Right cardiac atrium (tissue), 5 donors: Measurements from ENCODE around the gene SLC44A5. TPM values are rescaled to one million over a fixed set of nuclear protein-coding genes. Genes with fewer than 3 reads are reported as not detected.

Experiments
- ATAC-seq, 2 donors: fragments of 200-7000 bp; cut with Tn5 transposase; one replicate each; pipeline versions ENCODE4 v1.8.0 to v1.9.1; 2020; ENCODE audit warnings: moderate library complexity in 2 of 2, mild to moderate bottlenecking in 1 of 2
- DNase-seq, 3 donors: peaks; one replicate each; pipeline ENCODE4 v3.0.0-alpha.2; 2020
- H3K27ac ChIP-seq: one replicate; pipeline ENCODE4 v1.5.1; 2013; ENCODE audit warnings: mild to moderate bottlenecking, low read length, control low read depth, moderate library complexity
- H3K27me3 ChIP-seq: one replicate; pipeline ENCODE4 v1.6.1; 2013; ENCODE audit not compliant: control insufficient read depth, insufficient read depth
- H3K4me1 ChIP-seq: one replicate; pipeline ENCODE4 v1.6.1; 2013; ENCODE audit warnings: low read length; ENCODE audit not compliant: control insufficient read depth, insufficient read depth
- H3K4me3 ChIP-seq: one replicate; pipeline ENCODE4 v1.5.1; 2013; ENCODE audit warnings: low read length, control low read depth
- H3K9me3 ChIP-seq: one replicate; pipeline ENCODE4 v1.6.1; 2013; ENCODE audit warnings: low read length; ENCODE audit not compliant: control insufficient read depth
- WGBS: extraction: QIAGEN DNeasy Blood & Tissue Kit; methylation state at CpG from one replicate; pipeline ENCODE4 v1.1.7; 2013; 5-methylcytosine and 5-hydroxymethylcytosine counted together
- intact Hi-C, 4 donors: fragments of 100-400 bp; cut with DNase I; formaldehyde crosslinking; loops; one replicate each; pipeline versions ENCODE4 v1.11.0 to v1.14.0; 2022 to 2023
- polyA plus RNA-seq: library from polyadenylated mRNA; stranded (reverse); fragments of 200-250 nt; gene quantifications from one replicate; pipeline ENCODE4 v1.2.3, GENCODE V29; 2013
- total RNA-seq, 4 donors: library from RNA; stranded (reverse); fragmentation: NEBNext Ultra II Directional; extraction: Animal tissue kit (Norgen Biotek cat#: 25700); gene quantifications; one replicate each; pipeline ENCODE4 v1.2.1, GENCODE V29; 2021
- donor health status: healthy with polysubstance abuse.
- donor health status: DM: no; HTN: yes; CAD: no.
- donor health status: DM: no; HTN: no; CAD: no.
- donor health status: DM: no; HTN: yes; CAD: no; lungs with severe emphysema.
- donor health status: DM: yes; HTN: yes; CAD: no.

Gene SLC44A5
- total and polyA plus RNA-seq, 5 donors: 0.48 to 4.1 (median 1.2) TPM

DNA sequence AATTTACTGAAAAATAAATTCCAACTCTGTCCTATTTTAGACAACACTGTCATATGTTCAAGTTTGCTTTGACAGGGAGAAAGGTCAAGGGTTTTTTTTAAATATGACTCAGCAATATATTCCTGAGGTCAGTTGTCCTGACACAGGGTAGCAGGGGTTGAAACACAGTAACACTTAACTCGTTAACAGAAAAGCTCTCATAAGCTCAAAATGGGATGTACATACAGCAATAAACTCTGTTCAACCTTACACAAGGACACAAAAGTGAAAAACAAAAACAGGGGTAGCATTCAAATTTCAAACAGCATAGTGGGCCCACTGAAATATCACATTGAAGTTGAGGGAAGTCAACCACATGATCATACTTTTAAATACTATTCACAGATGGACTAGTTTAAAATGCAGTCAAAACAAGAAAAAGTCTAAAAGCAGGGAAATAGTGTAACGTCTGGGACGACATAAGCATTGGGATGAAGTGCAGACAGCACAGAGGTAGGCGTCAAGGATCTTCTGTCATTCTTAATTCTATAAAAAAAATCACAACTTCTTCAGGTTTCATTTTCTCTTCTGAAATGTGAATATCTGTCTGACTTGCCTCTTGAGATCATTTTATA is 89.9 kb downstream of the SLC44A5 start:
- 64% methylated on average over 4 of the region's 4 CpGs for WGBS
- Histone ChIP-seq H3K4me1 (no peaks in the 10 kb centered on the region), H3K9me3 (no peaks in the 10 kb centered on the region), H3K27ac (no peak overlapping the region), H3K4me3 (no peak overlapping the region), H3K27me3 (no peaks in the 10 kb centered on the region)
- intact Hi-C loops: no loop called here
- ATAC-seq: no peak
- no peak for DNase-seq

DNA sequence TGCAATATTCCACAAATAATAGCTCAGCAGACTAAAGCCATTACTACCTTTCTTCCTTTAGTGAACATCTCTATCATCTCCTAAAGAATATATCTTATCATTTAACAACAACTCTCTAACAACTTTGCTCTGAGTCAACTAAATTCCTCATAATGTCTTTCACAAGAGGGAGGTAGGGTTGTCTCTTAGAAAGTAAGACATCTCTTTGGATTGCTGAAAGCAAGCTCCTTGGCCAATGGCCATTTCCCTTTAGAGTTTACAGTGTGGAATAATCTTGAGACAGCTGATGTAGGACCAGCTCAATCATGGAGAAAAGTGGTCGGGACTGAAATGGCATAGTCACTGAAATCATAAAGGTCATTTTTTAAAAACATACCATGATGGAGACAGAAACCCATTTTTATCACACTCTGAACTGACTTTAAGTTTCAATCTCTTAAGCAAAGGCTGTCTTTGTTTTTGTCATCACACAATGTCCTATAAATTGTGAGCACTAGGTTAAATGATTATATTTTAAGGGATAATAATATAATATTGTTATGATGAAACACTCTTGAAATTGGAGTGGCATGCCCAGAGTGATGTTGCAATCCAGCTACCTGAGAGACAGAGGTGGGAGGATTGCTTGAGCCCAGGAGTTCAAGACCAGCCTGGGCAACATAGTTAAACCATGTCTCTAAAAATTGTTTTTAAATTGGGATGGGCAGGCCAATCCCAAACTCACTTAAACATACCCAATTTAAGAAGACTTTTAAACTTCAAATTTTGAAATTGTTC is 91.1 kb downstream of the SLC44A5 start:
- ATAC-seq (no peak), DNase-seq (no peak)
- no peaks in the 10 kb centered on the region for H3K27me3 ChIP-seq
- no peak overlapping the region for H3K4me3 ChIP-seq
- intact Hi-C loops: no loop called here
- 59% methylated on average over 1 of the region's 1 CpG for WGBS
- H3K4me1 ChIP-seq: no peaks in the 10 kb centered on the region
- H3K9me3 ChIP-seq: no peaks in the 10 kb centered on the region
- H3K27ac ChIP-seq: no peak overlapping the region

- DNase-seq (no peak), ATAC-seq (no peak)
- no peaks in the 10 kb centered on the region for H3K9me3 ChIP-seq
- H3K27ac ChIP-seq: no peak overlapping the region
- H3K4me1 ChIP-seq: no peaks in the 10 kb centered on the region
- intact Hi-C loops: no loop called here
- WGBS: 57% methylated on average over 2 of the region's 2 CpGs
- no peak overlapping the region for H3K4me3 ChIP-seq
- no peaks in the 10 kb centered on the region for H3K27me3 ChIP-seq
Measured at GRCh38 chr1:75518686-75519085, 92.2 kb downstream of the SLC44A5 start.

DNA sequence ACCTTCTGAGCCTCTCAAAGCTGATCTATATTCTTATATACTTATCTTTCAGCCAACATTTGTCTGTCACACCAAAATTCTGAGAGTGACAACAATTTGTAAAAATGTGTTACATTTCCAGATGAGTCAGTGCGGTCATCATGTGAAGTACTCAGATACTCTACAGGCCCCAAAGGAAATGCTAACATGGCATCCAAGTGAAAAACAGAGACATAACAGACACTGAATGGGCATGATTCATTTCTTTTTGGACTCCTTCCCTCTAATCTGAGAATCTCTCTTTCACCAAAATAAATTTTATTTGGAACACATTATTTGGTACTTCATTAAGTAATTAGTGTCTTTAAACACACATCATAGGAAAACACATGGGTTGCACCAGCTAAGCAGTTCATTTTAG is 96.6 kb downstream of the SLC44A5 start:
- H3K4me1 ChIP-seq: no peaks in the 10 kb centered on the region
- 64% methylated on average over 1 of the region's 1 CpG for WGBS
- intact Hi-C loops: no loop called here
- no peaks in the 10 kb centered on the region for H3K9me3 ChIP-seq
- ATAC-seq: no peak
- DNase-seq: no peak
- H3K27ac ChIP-seq: no peak overlapping the region
- H3K4me3 ChIP-seq: no peak overlapping the region
- H3K27me3 ChIP-seq: no peaks in the 10 kb centered on the region

DNA sequence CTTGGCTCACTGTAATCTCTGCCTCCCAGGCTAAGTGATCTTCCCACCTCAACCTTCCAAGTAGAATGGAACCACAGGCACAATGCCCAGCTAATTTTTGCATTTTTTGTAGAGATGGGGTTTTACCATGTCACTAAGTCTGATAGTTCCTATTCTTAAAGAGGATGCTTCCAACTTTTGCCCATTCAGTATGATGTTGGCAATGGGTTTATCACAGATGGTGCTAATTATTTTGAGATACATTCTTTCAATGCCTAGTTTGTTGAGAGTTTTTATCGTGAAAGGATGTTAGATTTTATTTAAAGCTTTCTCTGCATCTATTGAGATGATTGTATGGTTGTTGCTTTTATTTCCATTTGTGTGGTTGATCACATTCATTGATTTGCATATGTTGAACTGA is 103.9 kb downstream of the SLC44A5 start:
- Histone ChIP-seq H3K27ac (no peak overlapping the region), H3K27me3 (no peaks in the 10 kb centered on the region), H3K4me3 (no peak overlapping the region), H3K9me3 (no peaks in the 10 kb centered on the region), H3K4me1 (no peaks in the 10 kb centered on the region)
- 71% methylated on average over 1 of the region's 1 CpG for WGBS
- no peak for DNase-seq
- intact Hi-C loops: no loop called here
- no peak for ATAC-seq

- Histone ChIP-seq H3K9me3 (no peaks in the 10 kb centered on the region), H3K27ac (no peak overlapping the region), H3K27me3 (no peaks in the 10 kb centered on the region), H3K4me3 (no peak overlapping the region), H3K4me1 (no peaks in the 10 kb centered on the region)
- intact Hi-C loops: no loop called here
- ATAC-seq: no peak
- 64% methylated on average over 7 of the region's 7 CpGs for WGBS
- no peak for DNase-seq
Measured at GRCh38 chr1:75503221-75503974, 107.5 kb downstream of the SLC44A5 start.

GRCh38 chr1:75502776-75503175 is 108.1 kb downstream of the SLC44A5 start:
- Histone ChIP-seq H3K27ac (no peak overlapping the region), H3K9me3 (no peaks in the 10 kb centered on the region), H3K4me3 (no peak overlapping the region), H3K27me3 (no peaks in the 10 kb centered on the region), H3K4me1 (no peaks in the 10 kb centered on the region)
- WGBS: 66% methylated on average over 5 of the region's 5 CpGs
- no peak for ATAC-seq
- intact Hi-C loops: no loop called here
- DNase-seq: no peak

DNA sequence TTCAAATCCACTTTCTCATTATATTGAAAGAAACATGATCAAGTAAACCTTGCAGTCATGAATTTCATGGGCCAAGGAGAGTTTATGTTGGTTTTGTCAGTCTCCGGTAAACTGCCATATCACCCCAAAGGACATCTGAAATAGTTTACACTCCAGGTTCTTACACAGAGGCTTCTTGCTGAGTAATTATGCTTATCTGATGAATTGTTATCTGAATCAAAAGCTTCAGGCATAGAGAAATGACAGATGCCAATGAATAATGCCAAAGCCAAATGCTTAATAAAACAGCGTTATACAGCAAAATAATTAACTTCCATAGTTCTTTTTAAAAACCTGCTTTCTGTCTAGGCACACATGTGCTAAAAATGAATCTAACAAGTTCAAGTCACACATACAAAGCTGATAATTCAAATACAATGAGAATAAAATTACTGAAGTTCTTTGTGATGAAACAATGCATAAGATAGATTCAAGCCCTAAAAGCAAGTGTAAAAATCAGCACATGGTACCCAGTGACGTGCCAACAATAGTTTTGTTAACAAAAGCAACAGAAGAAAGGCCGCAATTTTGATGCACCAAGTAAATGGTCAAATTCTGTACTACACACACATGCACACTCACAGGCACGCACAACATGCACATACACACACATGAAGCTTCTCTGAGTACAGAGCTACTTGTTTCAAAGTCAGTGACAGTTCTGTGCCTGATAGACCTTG is 109.2 kb downstream of the SLC44A5 start:
- Histone ChIP-seq H3K27me3 (no peaks in the 10 kb centered on the region), H3K9me3 (no peaks in the 10 kb centered on the region), H3K27ac (no peak overlapping the region), H3K4me1 (no peaks in the 10 kb centered on the region), H3K4me3 (no peak overlapping the region)
- WGBS: 76% methylated on average over 5 of the region's 5 CpGs
- intact Hi-C loops: no loop called here
- no peak for DNase-seq
- no peak for ATAC-seq

DNA sequence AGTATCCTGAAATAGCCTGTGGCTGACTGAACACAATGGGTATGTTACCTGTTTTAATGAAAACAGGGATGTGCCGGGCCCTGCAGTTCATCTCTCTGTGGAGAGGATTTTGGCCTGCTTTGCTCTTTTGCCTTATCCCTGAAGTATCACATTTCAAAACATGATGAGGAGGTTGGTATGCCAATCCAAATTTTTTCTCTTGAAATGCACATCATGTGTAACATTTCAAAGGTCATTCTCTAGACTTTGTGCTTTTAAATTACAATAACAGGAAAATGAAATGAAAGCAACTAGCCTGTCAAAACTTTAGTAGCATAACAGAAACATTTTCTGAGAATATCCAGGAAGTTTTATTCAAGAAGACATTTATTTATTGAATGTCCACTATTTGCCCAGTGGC is 118.9 kb downstream of the SLC44A5 start:
- WGBS: 51% methylated on average over 1 of the region's 1 CpG
- no peak for ATAC-seq
- intact Hi-C loops: no loop called here

DNA sequence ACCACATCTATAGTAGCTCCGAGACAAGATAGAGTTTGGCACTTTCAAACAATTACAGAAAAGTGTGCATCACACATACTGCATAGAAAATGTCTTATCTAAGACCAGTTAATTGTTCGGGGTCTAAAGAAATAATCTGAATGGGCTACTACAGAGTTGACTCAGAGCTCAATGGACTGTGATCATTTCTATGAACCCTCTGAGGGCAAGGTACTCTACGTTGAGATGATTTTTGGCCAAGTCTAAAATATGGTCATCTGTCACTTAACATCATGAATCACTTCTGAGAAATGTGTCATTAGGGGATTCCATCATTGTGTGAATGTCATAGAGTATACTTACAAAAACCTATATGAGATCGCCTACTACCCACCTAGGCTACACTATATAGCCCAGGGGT is 123.5 kb downstream of the SLC44A5 start:
- DNase-seq (no peak), ATAC-seq (no peak)
- Histone ChIP-seq H3K27me3 (no peaks in the 10 kb centered on the region), H3K27ac (no peak overlapping the region), H3K4me3 (no peak overlapping the region), H3K9me3 (peaks cover 4% of the 10 kb centered on the region), H3K4me1 (no peaks in the 10 kb centered on the region)
- 69% methylated on average over 4 of the region's 4 CpGs for WGBS
- intact Hi-C loops: no loop called here

More for the DNA sequence above, 118.9 kb downstream of the SLC44A5 start:
- H3K27me3 ChIP-seq: no peaks in the 10 kb centered on the region
- no peaks in the 10 kb centered on the region for H3K9me3 ChIP-seq
- no peaks in the 10 kb centered on the region for H3K4me1 ChIP-seq
- no peak for DNase-seq
- no peak overlapping the region for H3K4me3 ChIP-seq
- H3K27ac ChIP-seq: no peak overlapping the region

- intact Hi-C loops: no loop called here
Measured at GRCh38 chr1:75484789-75485188, 126.1 kb downstream of the SLC44A5 start.

More at GRCh38 chr1:75484789-75485188, 126.1 kb downstream of the SLC44A5 start:
- Histone ChIP-seq H3K9me3 (peaks cover 4% of the 10 kb centered on the region), H3K27ac (no peak overlapping the region), H3K4me1 (no peaks in the 10 kb centered on the region), H3K4me3 (no peak overlapping the region), H3K27me3 (no peaks in the 10 kb centered on the region)
- WGBS: 30% methylated on average over 1 of the region's 1 CpG
- no peak for ATAC-seq
- DNase-seq: no peak
